NCI-H345 treated with DMSO at 0.1 percent for 48 hours (cell line): ENCODE results near the gene FBXL13.
"Not testable (repeated sequence)": the region's sequence is repeated elsewhere in the genome, so short reads cannot be mapped to it uniquely, and the experiment has no call there.

ENCODE experiments used
- DNase-seq: peaks from one replicate; lab custom pipeline; 2025; ENCODE audit not compliant: unreplicated experiment; lab: John Stamatoyannopoulos, UW

Gene FBXL13

GRCh38 chr7:102778663-102779062 is 295.9 kb downstream of the FBXL13 start:
- not testable (repeated sequence) for DNase-seq

- DNase-seq, result not testable (repeated sequence)
Observed at GRCh38 chr7:102776217-102776616, 298.4 kb downstream of the FBXL13 start.

GRCh38 chr7:102770467-102770866 is 304.1 kb downstream of the FBXL13 start:
- DNase-seq, result not testable (repeated sequence)

- not testable (repeated sequence) for DNase-seq
Observed at GRCh38 chr7:102769657-102770192, 304.9 kb downstream of the FBXL13 start.

GRCh38 chr7:102763295-102763905 is 311.2 kb downstream of the FBXL13 start:
- not testable (repeated sequence) for DNase-seq
